Measurements from ENCODE around the gene UBAC1.
A peak's percentile ranks its signal among the peaks of the same experiment; 100 is the strongest.

Gene UBAC1

GRCh38 chr9:135961277-135961715 is at the start of gene UBAC1:
Gene UBAC1, minus strand, starts transcription at chr9:135961373. Its CDS starts 211 bp downstream, at chr9:135961162.
- peak; percentile 89 to 97 for DNase-seq (ENCODE audit: extremely low read depth in 1 of 2, low read depth in 1 of 2)

GRCh38 chr9:136010615-136011361 is 49.6 kb upstream of the UBAC1 start:
- DNase-seq (ENCODE audit: extremely low read depth in 1 of 2, low read depth in 1 of 2) = no peak

- DNase-seq (ENCODE audit: extremely low read depth in 1 of 2, low read depth in 1 of 2) = no peak
Measured at GRCh38 chr9:136010176-136010575, 49.0 kb upstream of the UBAC1 start.

GRCh38 chr9:136009516-136009915 is 48.3 kb upstream of the UBAC1 start:
- DNase-seq (ENCODE audit: extremely low read depth in 1 of 2, low read depth in 1 of 2) = no peak

- DNase-seq (ENCODE audit: extremely low read depth in 1 of 2, low read depth in 1 of 2) = no peak
Measured at GRCh38 chr9:136008693-136008997, 47.5 kb upstream of the UBAC1 start.

- DNase-seq (ENCODE audit: extremely low read depth in 1 of 2, low read depth in 1 of 2) = no peak
Measured at GRCh38 chr9:136007934-136008692, 46.9 kb upstream of the UBAC1 start.

GRCh38 chr9:136007276-136007933 is 46.2 kb upstream of the UBAC1 start:
- DNase-seq (ENCODE audit: extremely low read depth in 1 of 2, low read depth in 1 of 2) = no peak

GRCh38 chr9:136006169-136006568 is 45.0 kb upstream of the UBAC1 start:
- DNase-seq (ENCODE audit: extremely low read depth in 1 of 2, low read depth in 1 of 2) = no peak

- no peak for DNase-seq (ENCODE audit: extremely low read depth in 1 of 2, low read depth in 1 of 2)
Measured at GRCh38 chr9:136004712-136005111, 43.5 kb upstream of the UBAC1 start.

GRCh38 chr9:136004219-136004618 is 43.0 kb upstream of the UBAC1 start:
- no peak for DNase-seq (ENCODE audit: extremely low read depth in 1 of 2, low read depth in 1 of 2)

- DNase-seq (ENCODE audit: extremely low read depth in 1 of 2, low read depth in 1 of 2) = no peak
Measured at GRCh38 chr9:136003411-136004218, 42.4 kb upstream of the UBAC1 start.

- no peak for DNase-seq (ENCODE audit: extremely low read depth in 1 of 2, low read depth in 1 of 2)
Measured at GRCh38 chr9:136002881-136003280, 41.7 kb upstream of the UBAC1 start.

GRCh38 chr9:136002215-136002614 is 41.0 kb upstream of the UBAC1 start:
- DNase-seq (ENCODE audit: extremely low read depth in 1 of 2, low read depth in 1 of 2) = no peak

GRCh38 chr9:136001231-136001630 is 40.1 kb upstream of the UBAC1 start:
- no peak for DNase-seq (ENCODE audit: extremely low read depth in 1 of 2, low read depth in 1 of 2)

GRCh38 chr9:135998410-135999071 is 37.4 kb upstream of the UBAC1 start:
- DNase-seq (ENCODE audit: extremely low read depth in 1 of 2, low read depth in 1 of 2) = no peak

- no peak for DNase-seq (ENCODE audit: extremely low read depth in 1 of 2, low read depth in 1 of 2)
Measured at GRCh38 chr9:135998016-135998380, 36.8 kb upstream of the UBAC1 start.

- DNase-seq (ENCODE audit: extremely low read depth in 1 of 2, low read depth in 1 of 2) = no peak
Measured at GRCh38 chr9:135997090-135998015, 36.2 kb upstream of the UBAC1 start.

- no peak for DNase-seq (ENCODE audit: extremely low read depth in 1 of 2, low read depth in 1 of 2)
Measured at GRCh38 chr9:135995816-135996215, 34.6 kb upstream of the UBAC1 start.

- no peak for DNase-seq (ENCODE audit: extremely low read depth in 1 of 2, low read depth in 1 of 2)
Measured at GRCh38 chr9:135994501-135995192, 33.5 kb upstream of the UBAC1 start.
